MM.1S (cell line): ENCODE measurements around the gene LIN37.
A peak's percentile ranks its signal among the peaks of the same experiment; 100 is the strongest.

Experiments used
- DNase-seq: peaks from one replicate; pipeline ENCODE4 v3.0.0-alpha.2; 2015
- H2AFZ ChIP-seq: fragments of 300-600 bp; sonication (generic); 2 replicates; pipeline ENCODE4 v1.6.0; 2016; ENCODE audit warnings: antibody characterized with exemption, low read length
- H3F3A ChIP-seq: fragments of 300-600 bp; sonication (generic); 2 replicates; pipeline ENCODE4 v1.6.1; 2016; ENCODE audit warnings: mild to moderate bottlenecking, antibody characterized with exemption, low read length, moderate library complexity, mixed read lengths; ENCODE audit not compliant: insufficient read depth
- H3K27ac ChIP-seq: fragments of 300-600 bp; sonication (generic); 2 replicates; pipeline ENCODE4 v1.5.1; 2016; ENCODE audit warnings: mild to moderate bottlenecking, low read length
- H3K27me3 ChIP-seq: fragments of 300-600 bp; sonication (generic); replicated peaks from 2 replicates; pipeline ENCODE4 v1.6.0; 2016; ENCODE audit warnings: low read length; ENCODE audit not compliant: insufficient read depth
- H3K36me3 ChIP-seq: fragments of 300-600 bp; sonication (generic); replicated peaks from 2 replicates; pipeline ENCODE4 v1.6.1; 2016; ENCODE audit warnings: mild to moderate bottlenecking, low read length, mixed read lengths; ENCODE audit not compliant: insufficient read depth
- H3K4me1 ChIP-seq: fragments of 300-600 bp; sonication (generic); 2 replicates; pipeline ENCODE4 v1.6.1; 2016; ENCODE audit warnings: low read length, mixed read lengths
- H3K4me2 ChIP-seq: fragments of 300-600 bp; sonication (generic); 2 replicates; pipeline ENCODE4 v1.6.0; 2016; ENCODE audit warnings: low read depth, low read length
- H3K4me3 ChIP-seq: fragments of 300-600 bp; sonication (generic); 2 replicates; pipeline ENCODE4 v1.5.1; 2016; ENCODE audit warnings: low read length, mixed read lengths
- H3K79me2 ChIP-seq: fragments of 300-600 bp; sonication (generic); 2 replicates; pipeline ENCODE4 v1.6.1; 2016; ENCODE audit warnings: mixed run types, low read length, mixed read lengths
- H3K9ac ChIP-seq: fragments of 300-600 bp; sonication (generic); 2 replicates; pipeline ENCODE4 v1.6.1; 2016; ENCODE audit warnings: low read length, mixed read lengths
- H3K9me2 ChIP-seq: fragments of 300-600 bp; sonication (generic); replicated peaks from 2 replicates; pipeline ENCODE4 v1.6.1; 2016; ENCODE audit warnings: mild to moderate bottlenecking, low read length, mixed read lengths; ENCODE audit not compliant: insufficient read depth
- H3K9me3 ChIP-seq: fragments of 300-600 bp; sonication (generic); replicated peaks from 2 replicates; pipeline ENCODE4 v1.6.1; 2016; ENCODE audit warnings: mild to moderate bottlenecking, low read length, mixed read lengths; ENCODE audit not compliant: insufficient read depth
- H4K20me1 ChIP-seq: fragments of 300-600 bp; sonication (generic); 2 replicates; pipeline ENCODE4 v1.6.1; 2016; ENCODE audit warnings: mild to moderate bottlenecking, low read length, moderate library complexity, mixed read lengths; ENCODE audit not compliant: insufficient read depth
- EZH2 ChIP-seq: fragments of 300-600 bp; sonication (generic); optimal IDR thresholded peaks from 2 replicates; pipeline ENCODE3; 2017; ENCODE audit warnings: low read depth, mild to moderate bottlenecking, antibody characterized with exemption, low read length, mixed read lengths
- EZH2phosphoT487 ChIP-seq: fragments of 300-600 bp; sonication (generic); IDR thresholded peaks from 2 replicates; pipeline ENCODE4 v1.6.1; 2018; ENCODE audit warnings: antibody characterized with exemption, low read length
- TF ChIP-seq, protein P1 (sequence below): fragments of 300-600 bp; sonication (generic); IDR thresholded peaks from 2 replicates; pipeline ENCODE4 v1.5.1; 2016; ENCODE audit warnings: antibody characterized with exemption, low read length, mixed read lengths

LIN37 gene

DNA sequence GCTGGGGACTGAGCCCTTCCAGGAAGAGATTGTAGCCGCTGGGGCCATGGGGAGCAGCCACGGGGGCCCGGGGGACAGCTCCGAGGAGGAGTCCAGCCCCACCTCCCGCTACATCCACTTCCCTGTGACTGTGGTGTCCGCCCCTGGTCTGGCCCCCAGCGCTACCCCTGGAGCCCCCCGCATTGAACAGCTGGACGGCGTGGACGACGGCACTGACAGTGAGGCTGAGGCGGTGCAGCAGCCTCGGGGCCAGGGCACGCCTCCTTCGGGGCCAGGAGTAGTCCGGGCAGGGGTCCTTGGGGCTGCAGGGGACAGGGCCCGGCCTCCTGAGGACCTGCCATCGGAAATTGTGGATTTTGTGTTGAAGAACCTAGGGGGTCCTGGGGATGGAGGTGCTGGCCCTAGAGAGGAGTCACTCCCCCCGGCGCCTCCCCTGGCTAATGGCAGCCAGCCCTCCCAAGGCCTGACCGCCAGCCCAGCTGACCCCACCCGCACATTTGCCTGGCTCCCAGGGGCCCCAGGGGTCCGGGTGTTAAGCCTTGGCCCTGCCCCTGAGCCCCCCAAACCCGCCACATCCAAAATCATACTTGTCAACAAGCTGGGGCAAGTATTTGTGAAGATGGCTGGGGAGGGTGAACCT lies 15.7 kb upstream of the LIN37 start:
- H3K9me2 ChIP-seq: no peaks in the 10 kb centered on the region
- no peak overlapping the region for H3K4me3 ChIP-seq
- peak; percentile 2 for DNase-seq
- no peak overlapping the region for H3K9ac ChIP-seq
- no peak overlapping the region for H3K4me2 ChIP-seq
- no peaks in the 10 kb centered on the region for H3K4me1 ChIP-seq
- no peaks in the 10 kb centered on the region for H3K27me3 ChIP-seq
- TF ChIP-seq, protein P1, sequence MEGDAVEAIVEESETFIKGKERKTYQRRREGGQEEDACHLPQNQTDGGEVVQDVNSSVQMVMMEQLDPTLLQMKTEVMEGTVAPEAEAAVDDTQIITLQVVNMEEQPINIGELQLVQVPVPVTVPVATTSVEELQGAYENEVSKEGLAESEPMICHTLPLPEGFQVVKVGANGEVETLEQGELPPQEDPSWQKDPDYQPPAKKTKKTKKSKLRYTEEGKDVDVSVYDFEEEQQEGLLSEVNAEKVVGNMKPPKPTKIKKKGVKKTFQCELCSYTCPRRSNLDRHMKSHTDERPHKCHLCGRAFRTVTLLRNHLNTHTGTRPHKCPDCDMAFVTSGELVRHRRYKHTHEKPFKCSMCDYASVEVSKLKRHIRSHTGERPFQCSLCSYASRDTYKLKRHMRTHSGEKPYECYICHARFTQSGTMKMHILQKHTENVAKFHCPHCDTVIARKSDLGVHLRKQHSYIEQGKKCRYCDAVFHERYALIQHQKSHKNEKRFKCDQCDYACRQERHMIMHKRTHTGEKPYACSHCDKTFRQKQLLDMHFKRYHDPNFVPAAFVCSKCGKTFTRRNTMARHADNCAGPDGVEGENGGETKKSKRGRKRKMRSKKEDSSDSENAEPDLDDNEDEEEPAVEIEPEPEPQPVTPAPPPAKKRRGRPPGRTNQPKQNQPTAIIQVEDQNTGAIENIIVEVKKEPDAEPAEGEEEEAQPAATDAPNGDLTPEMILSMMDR: no peak
- TF ChIP-seq EZH2phosphoT487: no peak
- no peak for TF ChIP-seq EZH2
- no peaks in the 10 kb centered on the region for H3K9me3 ChIP-seq
- H3F3A ChIP-seq: no peaks in the 10 kb centered on the region
- 0 out of 2 replicates have a peak, but pooled peaks cover 5% of the 10 kb centered on the region for H3K36me3 ChIP-seq
- H3K79me2 ChIP-seq: no peaks in the 10 kb centered on the region
- H4K20me1 ChIP-seq: no peaks in the 10 kb centered on the region
- no peak overlapping the region for H3K27ac ChIP-seq
- H2AFZ ChIP-seq: no peak overlapping the region

DNA sequence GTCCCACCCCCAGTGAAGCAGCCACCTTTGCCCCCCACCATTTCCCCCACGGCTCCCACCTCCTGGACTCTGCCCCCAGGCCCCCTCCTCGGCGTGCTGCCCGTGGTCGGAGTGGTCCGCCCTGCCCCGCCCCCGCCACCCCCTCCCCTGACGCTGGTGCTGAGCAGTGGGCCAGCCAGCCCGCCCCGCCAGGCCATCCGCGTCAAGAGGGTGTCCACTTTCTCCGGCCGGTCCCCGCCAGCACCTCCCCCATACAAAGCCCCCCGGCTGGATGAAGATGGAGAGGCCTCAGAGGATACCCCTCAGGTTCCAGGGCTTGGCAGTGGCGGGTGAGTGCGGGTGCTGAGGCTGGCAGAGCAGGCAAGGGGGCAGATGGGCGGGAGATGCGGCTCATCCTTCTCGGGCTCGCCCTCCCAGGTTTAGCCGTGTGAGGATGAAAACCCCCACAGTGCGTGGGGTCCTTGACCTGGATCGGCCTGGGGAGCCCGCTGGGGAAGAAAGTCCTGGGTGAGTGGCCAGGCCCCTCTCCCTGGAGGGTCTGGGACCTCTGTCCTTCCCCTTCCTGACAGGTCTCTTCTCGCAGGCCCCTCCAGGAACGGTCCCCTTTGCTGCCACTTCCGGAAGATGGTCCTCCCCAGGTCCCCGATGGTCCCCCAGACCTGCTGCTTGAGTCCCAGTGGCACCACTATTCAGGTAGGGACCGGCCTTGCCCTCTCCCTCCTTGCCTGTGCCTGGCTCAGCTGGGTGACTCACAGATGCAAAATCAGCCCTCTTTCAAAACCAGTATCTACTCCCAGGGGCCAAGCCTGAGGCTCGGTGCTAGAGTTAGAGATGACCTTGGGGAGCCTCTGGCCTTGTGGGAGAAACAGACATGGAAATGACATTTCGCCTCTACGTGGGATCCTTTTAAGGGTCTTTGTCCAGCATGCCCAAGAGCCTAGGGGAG lies 14.9 kb upstream of the LIN37 start:
- Histone ChIP-seq H3K36me3 (0 out of 2 replicates have a peak, but pooled peaks cover 5% of the 10 kb centered on the region), H3F3A (no peaks in the 10 kb centered on the region), H3K4me2 (no peak overlapping the region), H3K9ac (no peak overlapping the region), H4K20me1 (no peaks in the 10 kb centered on the region), H3K9me3 (no peaks in the 10 kb centered on the region), H3K27ac (no peak overlapping the region), H2AFZ (no peak overlapping the region), H3K9me2 (no peaks in the 10 kb centered on the region), H3K79me2 (no peaks in the 10 kb centered on the region), H3K4me3 (no peak overlapping the region), H3K4me1 (no peaks in the 10 kb centered on the region), H3K27me3 (no peaks in the 10 kb centered on the region)
- TF ChIP-seq EZH2 (no peak), EZH2phosphoT487 (no peak)
- TF ChIP-seq, protein P1: no peak
- peak; percentile 3 for DNase-seq

DNA sequence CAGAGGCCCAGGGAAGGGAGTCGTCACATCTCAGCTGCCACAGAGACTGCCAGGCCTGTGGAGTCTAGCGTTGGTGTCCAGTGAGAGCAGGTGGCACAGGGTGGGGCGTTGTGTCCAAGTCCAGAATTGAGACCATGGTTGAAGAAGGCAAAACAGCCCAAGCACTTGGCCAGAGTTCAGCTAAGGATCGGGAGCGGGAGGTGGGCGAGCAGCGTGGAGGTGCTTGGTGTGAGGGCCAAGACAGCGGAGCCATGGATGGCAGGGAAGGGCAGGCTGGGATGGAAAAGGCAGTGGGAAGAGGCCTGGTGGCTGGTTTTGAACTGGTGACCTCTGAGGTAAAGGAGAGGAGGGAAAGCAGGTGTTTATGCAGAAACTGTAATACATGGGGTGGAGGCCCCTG lies 14.1 kb upstream of the LIN37 start:
- Histone ChIP-seq H3K9me2 (no peaks in the 10 kb centered on the region), H3K4me2 (no peak overlapping the region), H3K4me3 (no peak overlapping the region), H3F3A (0 out of 2 replicates have a peak, but pooled peaks cover 5% of the 10 kb centered on the region), H3K9ac (no peak overlapping the region), H3K9me3 (no peaks in the 10 kb centered on the region), H3K36me3 (0 out of 2 replicates have a peak, but pooled peaks cover 5% of the 10 kb centered on the region), H3K4me1 (no peaks in the 10 kb centered on the region), H2AFZ (no peak overlapping the region), H3K79me2 (no peaks in the 10 kb centered on the region), H3K27me3 (no peaks in the 10 kb centered on the region), H4K20me1 (no peaks in the 10 kb centered on the region), H3K27ac (no peak overlapping the region)
- no peak for DNase-seq
- TF ChIP-seq EZH2: no peak
